LNCaP clone FGC (cell line): Measurements from ENCODE around the gene TIE1.

ENCODE experiments used
- DNase-seq: peaks from one replicate; pipeline ENCODE4 v3.0.0-alpha.2; 2011; ENCODE audit warnings: low read depth
- H3K4me3 ChIP-seq: 2 replicates; pipeline ENCODE4 v1.5.1; 2011; ENCODE audit warnings: mild to moderate bottlenecking, low read depth, low read length, control low read depth
- TF ChIP-seq, protein P1 (sequence below): IDR thresholded peaks from 2 replicates; pipeline ENCODE4 v1.5.1; 2012; ENCODE audit warnings: mild to moderate bottlenecking; ENCODE audit not compliant: control insufficient read depth, insufficient read depth; ENCODE audit errors: extremely low read depth

The TIE1 gene

GRCh38 chr1:43305926-43306687 is 5.3 kb downstream of the TIE1 start:
- TF ChIP-seq, protein P1, sequence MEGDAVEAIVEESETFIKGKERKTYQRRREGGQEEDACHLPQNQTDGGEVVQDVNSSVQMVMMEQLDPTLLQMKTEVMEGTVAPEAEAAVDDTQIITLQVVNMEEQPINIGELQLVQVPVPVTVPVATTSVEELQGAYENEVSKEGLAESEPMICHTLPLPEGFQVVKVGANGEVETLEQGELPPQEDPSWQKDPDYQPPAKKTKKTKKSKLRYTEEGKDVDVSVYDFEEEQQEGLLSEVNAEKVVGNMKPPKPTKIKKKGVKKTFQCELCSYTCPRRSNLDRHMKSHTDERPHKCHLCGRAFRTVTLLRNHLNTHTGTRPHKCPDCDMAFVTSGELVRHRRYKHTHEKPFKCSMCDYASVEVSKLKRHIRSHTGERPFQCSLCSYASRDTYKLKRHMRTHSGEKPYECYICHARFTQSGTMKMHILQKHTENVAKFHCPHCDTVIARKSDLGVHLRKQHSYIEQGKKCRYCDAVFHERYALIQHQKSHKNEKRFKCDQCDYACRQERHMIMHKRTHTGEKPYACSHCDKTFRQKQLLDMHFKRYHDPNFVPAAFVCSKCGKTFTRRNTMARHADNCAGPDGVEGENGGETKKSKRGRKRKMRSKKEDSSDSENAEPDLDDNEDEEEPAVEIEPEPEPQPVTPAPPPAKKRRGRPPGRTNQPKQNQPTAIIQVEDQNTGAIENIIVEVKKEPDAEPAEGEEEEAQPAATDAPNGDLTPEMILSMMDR = no peak
- H3K4me3 ChIP-seq = no peak overlapping the region
- DNase-seq = no peak

GRCh38 chr1:43306688-43307457 is 6.1 kb downstream of the TIE1 start:
- no peak overlapping the region for H3K4me3 ChIP-seq
- no peak for DNase-seq
- TF ChIP-seq, protein P1 = no peak

DNA sequence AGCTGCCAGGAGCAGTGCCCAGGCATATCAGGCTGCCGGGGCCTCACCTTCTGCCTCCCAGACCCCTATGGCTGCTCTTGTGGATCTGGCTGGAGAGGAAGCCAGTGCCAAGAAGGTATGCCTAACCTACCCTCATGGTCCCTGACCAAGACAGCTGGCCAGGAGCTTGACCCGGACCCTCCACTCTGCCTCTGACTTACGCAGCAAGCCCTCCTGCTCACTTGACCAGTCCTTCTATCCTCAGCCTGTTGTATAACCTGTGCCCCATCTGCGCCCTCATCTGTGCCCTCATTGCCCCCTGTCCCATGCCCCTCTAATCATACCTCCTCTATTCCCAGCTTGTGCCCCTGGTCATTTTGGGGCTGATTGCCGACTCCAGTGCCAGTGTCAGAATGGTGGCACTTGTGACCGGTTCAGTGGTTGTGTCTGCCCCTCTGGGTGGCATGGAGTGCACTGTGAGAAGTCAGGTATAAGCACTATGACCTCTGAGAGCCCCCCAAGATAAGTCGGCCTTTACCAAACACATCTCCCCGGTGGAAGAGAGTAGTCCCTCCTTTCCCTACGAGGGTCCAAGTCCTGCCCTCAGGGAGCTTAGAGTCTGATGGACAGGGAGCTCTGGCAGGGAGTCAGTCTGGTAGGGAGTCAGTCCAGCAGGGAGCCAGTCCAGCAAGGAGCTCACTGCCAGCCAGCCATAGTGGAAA is 6.8 kb downstream of the TIE1 start:
- TF ChIP-seq, protein P1 = no peak
- DNase-seq = no peak
- H3K4me3 ChIP-seq = no peak overlapping the region

- DNase-seq = no peak
- no peak overlapping the region for H3K4me3 ChIP-seq
- TF ChIP-seq, protein P1 = no peak
Observed at GRCh38 chr1:43308635-43309404, 8.0 kb downstream of the TIE1 start.

DNA sequence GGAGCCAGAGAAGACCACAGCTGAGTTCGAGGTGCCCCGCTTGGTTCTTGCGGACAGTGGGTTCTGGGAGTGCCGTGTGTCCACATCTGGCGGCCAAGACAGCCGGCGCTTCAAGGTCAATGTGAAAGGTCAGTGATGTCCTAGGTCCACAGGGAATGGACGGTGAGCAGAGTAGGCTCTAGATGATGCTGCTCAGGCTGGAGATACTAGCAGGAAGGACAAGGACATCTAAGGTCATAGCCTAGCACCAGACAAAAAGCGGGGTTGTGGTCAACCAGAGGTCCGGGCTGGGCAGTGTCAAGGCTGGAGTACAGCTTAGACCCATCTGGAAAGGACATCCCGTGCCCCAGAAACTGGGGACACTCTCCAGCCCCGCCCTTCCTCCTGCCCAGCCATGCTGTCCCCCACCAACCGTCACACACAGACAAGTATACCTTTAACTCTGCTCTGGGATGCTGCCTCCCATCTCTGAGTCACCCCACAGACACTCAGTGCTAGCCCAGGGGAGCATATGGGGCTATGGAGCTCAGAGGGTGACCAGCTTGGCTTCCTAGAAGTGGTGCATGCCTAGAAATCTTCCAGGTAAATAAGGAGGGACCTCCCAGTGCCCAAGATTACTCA is 8.7 kb downstream of the TIE1 start:
- no peak for DNase-seq
- TF ChIP-seq, protein P1 = no peak
- H3K4me3 ChIP-seq = no peak overlapping the region

GRCh38 chr1:43311521-43311920 is 10.7 kb downstream of the TIE1 start:
- TF ChIP-seq, protein P1 = no peak
- no peak overlapping the region for H3K4me3 ChIP-seq
- no peak for DNase-seq
